MG63 (cell line): ENCODE results near the gene IFIH1. TPM values are rescaled to one million over a fixed set of nuclear protein-coding genes. Genes with fewer than 3 reads are reported as not detected.

Experiments
- DNase-seq: peaks from one replicate; pipeline ENCODE4 v3.0.0-alpha.2; 2020
- H3K27me3 ChIP-seq: fragments of 250-450 bp; sonication (Bioruptor Pico); 2 replicates; pipeline ENCODE4 v1.5.1; 2020; ENCODE audit warnings: mild to moderate bottlenecking, moderate library complexity
- H3K36me3 ChIP-seq: fragments of 250-450 bp; sonication (Bioruptor Pico); 2 replicates; pipeline ENCODE4 v1.5.1; 2020; ENCODE audit warnings: mild to moderate bottlenecking, moderate library complexity
- H3K4me3 ChIP-seq: fragments of 250-450 bp; sonication (Bioruptor Pico); 2 replicates; pipeline ENCODE4 v1.5.1; 2020; ENCODE audit warnings: mild to moderate bottlenecking, moderate library complexity
- H3K9me3 ChIP-seq: fragments of 250-450 bp; sonication (Bioruptor Pico); 2 replicates; pipeline ENCODE4 v1.5.1; 2020; ENCODE audit warnings: mild to moderate bottlenecking, moderate library complexity
- total RNA-seq: library from RNA; depleted of rRNA; stranded (reverse); fragments of >200 nt; shearing (Covaris generic); gene quantifications from 2 replicates; pipeline ENCODE4 v1.2.3, GENCODE V29; 2014; ENCODE audit warnings: low replicate concordance

The IFIH1 gene
- total RNA-seq, 1 experiment from 2014 or later, result 3.5 TPM

DNA sequence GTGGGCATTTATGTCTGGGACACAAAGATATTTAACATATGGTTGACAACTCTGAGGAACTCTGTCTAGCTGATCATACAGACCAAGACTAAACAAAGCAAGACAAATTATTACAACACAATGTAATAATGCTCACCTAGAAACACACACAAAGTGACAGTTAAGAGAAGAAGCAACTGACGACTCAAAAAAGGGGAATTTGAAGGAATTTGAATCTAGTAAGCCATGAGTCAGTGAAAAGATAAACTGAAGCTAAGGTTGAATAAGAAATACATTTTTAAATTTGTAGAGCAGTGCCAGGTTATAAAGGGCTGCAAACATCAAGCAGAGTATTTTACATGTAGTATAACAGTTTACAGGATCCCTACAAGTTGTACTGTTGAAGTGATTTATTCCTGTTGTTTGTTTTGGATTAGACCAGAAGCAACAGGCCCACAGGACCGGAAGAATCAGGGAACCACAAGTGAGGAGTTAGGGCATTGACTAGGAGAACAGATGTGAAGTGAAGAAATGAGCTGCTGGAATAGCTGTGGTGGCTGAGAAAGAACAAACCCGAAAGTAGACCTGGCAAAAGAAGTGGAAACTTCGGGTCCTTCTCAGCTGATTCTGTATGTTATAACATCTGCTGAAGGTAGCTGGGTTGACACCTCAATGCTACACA lies 35.6 kb downstream of the IFIH1 start:
- no peaks in the 10 kb centered on the region for H3K36me3 ChIP-seq
- DNase-seq, result no peak
- H3K9me3 ChIP-seq, result no peaks in the 10 kb centered on the region
- no peaks in the 10 kb centered on the region for H3K27me3 ChIP-seq
- no peak overlapping the region for H3K4me3 ChIP-seq

DNA sequence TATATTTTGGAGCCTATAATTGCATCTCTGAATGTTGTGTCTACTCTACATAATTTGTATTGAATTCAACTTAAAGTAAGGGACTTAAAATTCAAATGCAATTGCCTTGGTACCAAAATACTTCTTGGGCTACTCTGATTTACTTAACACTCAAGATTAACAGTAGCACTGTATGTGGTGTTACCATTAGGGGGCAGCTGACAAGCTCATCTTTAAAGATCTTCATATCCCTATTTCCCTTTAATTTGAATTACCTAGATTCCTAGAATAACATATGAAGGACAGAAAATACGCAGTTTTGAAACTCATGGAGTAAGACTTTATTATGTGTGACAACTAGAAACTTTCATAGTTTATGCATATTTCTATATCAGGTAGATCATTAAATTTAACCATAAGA lies 37.8 kb downstream of the IFIH1 start:
- Histone ChIP-seq H3K4me3 (no peak overlapping the region), H3K27me3 (no peaks in the 10 kb centered on the region), H3K9me3 (no peaks in the 10 kb centered on the region), H3K36me3 (no peaks in the 10 kb centered on the region)
- DNase-seq, result no peak

DNA sequence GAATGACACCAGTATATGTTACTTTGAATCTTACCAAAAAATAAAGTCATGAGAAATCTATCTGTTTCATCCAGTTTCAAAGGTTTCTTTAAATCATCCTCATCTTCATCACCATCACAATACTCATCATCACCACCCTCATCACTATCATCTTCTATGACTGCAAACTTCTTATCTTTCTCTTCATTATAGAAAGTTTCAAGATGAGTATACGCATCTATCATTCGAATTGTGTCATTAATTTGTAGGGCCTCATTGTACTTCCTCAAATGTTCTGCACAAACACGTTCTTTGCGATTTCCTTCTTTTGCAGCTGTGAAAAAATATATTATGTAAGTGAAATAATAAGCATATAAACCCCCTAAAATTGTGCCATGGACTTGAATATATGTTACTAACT lies 41.1 kb downstream of the IFIH1 start:
- Histone ChIP-seq H3K27me3 (no peaks in the 10 kb centered on the region), H3K36me3 (no peaks in the 10 kb centered on the region)
- DNase-seq, result no peak

DNA sequence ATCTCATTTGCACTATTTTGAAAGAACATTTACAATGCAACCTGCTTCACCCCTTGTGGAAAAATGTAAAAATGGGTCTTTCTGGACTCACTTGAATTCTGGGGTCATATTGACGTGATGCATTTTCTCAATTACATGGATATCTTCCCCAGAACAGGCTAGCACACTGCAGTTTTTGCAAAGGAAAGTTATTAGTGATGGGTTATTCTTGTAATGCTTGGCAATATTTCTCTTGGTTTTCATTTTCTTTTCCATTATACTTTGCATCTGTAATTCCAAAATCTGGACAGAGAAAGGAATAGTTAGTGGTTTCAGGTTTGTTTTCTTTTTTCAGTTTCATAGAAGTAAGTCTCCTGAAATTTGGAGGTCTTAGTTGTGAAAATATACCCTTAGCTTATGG lies 50.5 kb downstream of the IFIH1 start:
- H3K4me3 ChIP-seq, result no peak overlapping the region

More for the DNA sequence above, 41.1 kb downstream of the IFIH1 start:
- Histone ChIP-seq H3K9me3 (no peaks in the 10 kb centered on the region), H3K4me3 (no peak overlapping the region)

DNA sequence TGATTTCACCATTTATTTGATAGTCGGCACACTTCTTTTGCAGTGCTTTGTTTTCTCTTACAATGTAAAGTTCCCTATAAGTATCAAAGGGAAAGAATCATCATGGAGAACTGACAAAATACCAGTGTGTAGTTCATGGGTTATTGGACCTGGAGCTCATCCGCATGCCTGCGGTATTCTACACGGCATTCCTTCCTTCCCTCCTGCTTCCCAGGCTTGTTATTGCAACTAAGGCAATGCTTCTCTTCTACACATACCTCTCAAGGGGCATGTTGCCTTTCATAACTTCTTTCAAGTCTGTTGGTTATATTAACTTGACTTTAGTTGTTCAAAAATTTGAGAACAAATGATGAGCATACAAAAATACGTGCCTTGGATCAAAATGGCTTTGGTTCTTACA lies 51.0 kb downstream of the IFIH1 start:
- H3K4me3 ChIP-seq, result no peak overlapping the region
- no peak for DNase-seq

More for the DNA sequence above, 50.5 kb downstream of the IFIH1 start:
- DNase-seq, result no peak
- Histone ChIP-seq H3K36me3 (peaks cover 2% of the 10 kb centered on the region), H3K9me3 (no peaks in the 10 kb centered on the region), H3K27me3 (no peaks in the 10 kb centered on the region)

DNA sequence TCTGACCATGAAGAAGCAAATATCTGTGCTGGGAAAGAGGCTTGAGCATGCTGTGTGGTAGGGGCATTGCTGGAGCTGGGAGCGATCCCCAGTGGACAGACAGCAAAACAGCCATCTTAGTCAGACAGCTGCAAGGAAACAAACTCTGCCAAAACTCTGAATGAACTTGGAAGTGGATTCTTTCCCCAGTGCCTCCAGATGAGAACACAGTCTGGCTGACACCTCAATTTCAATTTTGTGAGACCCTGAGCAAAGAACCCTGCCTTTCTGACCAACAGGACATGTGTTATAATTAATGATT lies 52.1 kb downstream of the IFIH1 start:
- H3K9me3 ChIP-seq, result no peaks in the 10 kb centered on the region
- no peak for DNase-seq
- H3K36me3 ChIP-seq, result no peaks in the 10 kb centered on the region; the same call in none of the 2 replicates
- no peak overlapping the region for H3K4me3 ChIP-seq
- no peaks in the 10 kb centered on the region for H3K27me3 ChIP-seq

More for the DNA sequence above, 51.0 kb downstream of the IFIH1 start:
- no peaks in the 10 kb centered on the region for H3K27me3 ChIP-seq
- H3K9me3 ChIP-seq, result no peaks in the 10 kb centered on the region
- H3K36me3 ChIP-seq, result peaks cover 2% of the 10 kb centered on the region

DNA sequence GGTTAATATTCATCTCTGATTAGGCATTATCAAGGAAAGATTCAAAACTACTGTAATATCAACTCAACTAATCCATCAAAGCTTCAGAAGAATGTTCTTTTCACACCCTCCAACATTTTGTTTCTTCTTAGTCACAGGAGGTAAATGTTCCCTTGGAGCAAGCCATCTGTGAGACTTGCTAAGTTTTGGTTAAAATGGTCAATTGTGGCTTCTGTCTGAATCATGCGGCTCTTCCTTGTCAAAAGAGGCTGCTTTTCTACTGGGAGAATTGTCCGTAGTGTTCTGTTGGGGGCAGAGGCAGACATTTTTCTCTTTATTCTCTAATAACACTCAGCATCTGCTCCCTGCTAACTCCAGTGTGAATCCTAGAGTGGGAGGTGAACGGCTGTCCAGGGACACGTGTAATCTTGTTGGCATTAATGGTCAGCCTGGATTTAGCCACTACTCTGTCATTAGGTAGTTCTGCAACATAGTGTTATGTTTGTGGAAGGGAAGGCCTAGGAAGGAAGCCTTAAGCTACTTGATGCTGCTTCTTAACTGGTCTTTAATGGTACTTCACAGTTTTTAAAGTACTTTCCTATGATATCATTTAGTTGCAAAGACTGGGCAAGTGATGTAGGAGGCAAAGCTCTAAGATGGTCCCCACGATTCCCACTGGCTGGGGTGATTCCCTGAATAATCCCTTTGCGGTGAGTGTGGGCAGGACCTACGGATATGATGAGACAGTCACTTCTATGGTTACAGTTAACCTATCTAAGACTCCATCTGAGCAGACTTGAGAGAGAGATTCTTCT lies 52.6 kb downstream of the IFIH1 start:
- Histone ChIP-seq H3K27me3 (no peaks in the 10 kb centered on the region), H3K4me3 (no peak overlapping the region), H3K9me3 (no peaks in the 10 kb centered on the region), H3K36me3 (no peaks in the 10 kb centered on the region; the same call in 1 of the 2 replicates)
- no peak for DNase-seq

DNA sequence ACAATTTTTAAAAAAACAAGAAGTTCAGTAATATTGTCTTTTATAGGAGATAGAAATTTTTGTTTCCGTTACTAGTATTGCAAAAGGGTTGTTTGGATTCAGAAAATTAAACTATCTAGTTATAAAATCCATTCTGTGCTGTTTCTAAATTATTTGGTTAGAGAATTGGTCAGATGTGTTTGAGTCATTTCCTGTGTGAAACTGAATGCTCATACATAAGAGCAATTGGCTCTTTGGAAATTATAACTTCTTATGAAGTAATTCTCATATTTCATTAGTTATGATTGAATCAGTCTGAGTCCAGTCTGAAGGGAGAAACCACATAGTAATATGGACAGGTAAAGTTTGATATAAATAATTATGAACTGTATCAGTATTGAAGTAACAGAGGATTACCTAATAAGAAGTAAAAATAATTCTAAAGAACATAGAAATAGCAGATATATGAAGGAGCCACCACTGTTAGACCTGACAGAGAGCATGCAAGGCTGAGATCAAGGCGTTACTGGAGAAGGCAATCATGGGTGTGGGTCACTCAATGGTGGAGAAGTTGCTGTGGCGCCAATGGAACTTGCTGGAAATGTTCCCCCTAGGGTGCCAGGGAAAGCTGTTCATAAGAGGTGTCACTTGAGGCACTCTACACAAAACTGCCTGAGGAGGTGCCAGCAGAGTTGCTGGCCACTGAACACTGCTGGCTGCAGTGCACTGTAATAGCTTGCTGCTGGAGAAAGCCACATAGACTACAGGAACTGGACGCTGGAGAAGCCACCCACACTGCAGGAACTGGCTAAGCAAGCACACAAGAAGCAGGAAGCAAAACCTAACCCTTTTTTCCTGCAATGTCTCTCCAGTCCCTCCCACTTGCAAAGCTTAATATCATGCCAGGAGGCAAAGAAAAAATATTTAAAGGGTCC lies 57.2 kb downstream of the IFIH1 start:
- H3K27me3 ChIP-seq, result no peaks in the 10 kb centered on the region
- no peak overlapping the region for H3K4me3 ChIP-seq
- no peaks in the 10 kb centered on the region for H3K36me3 ChIP-seq
- DNase-seq, result peak; percentile 67
- no peaks in the 10 kb centered on the region for H3K9me3 ChIP-seq

DNA sequence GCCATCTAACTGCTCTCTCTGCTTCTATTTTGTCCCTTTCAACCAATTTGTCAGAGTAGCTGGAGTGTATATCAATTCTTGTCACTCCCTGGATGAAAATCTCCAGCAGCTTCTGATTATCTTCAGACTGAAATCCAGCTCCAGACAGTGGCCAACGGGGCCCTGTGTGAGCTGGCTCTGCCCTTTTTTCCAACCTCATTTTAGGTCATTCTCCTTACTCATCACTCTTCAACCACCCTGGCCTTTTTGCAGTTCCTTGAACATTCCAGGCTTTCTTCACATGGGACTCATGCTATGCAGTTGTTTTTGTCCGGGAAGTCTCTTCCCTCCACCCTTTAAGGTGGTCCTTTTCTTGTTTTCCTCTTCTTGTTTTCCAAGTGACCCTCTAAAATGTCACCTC lies 59.8 kb downstream of the IFIH1 start:
- no peak for DNase-seq
- no peaks in the 10 kb centered on the region for H3K9me3 ChIP-seq
- H3K4me3 ChIP-seq, result no peak overlapping the region
- no peaks in the 10 kb centered on the region for H3K27me3 ChIP-seq
- H3K36me3 ChIP-seq, result no peaks in the 10 kb centered on the region

DNA sequence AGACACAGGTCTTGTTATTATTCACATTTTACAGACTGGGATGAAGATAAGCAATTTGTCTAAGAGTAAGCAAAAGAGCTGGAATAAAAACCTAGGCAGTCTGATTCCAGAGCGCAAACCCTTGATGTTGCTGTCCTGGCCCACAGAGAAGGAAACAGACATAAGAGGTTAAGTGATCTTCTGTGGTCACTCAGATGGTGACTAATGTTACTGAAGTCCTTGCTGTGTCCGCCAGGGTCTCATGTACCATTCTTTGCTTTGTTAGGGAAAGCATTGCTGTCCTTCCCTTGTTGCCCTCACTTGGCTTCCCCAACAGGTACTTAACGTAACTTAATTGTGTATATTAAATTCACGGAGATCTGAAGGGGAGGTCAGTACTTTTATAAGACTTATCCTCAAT lies 60.3 kb downstream of the IFIH1 start:
- no peak overlapping the region for H3K4me3 ChIP-seq

DNA sequence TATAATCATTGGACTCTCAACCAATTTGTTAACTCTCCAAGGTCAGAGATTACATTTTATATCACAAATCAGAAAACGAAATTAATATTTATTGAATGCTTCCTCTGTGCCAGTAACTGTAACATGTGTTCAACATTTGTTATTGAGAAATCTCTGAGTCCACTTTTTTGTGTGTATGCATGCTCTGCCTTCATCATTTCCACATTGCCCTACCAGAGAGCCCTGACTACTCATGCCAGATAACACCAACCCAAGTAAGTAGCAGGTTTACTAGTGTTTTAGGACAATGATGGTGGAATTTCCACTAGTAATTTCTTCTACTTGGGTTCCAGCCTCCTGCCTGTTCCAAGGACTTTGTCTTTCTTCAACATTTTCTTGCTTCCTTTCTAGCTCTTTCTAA lies 61.1 kb downstream of the IFIH1 start:
- DNase-seq, result no peak
- H3K4me3 ChIP-seq, result no peak overlapping the region
- no peaks in the 10 kb centered on the region for H3K9me3 ChIP-seq
- H3K27me3 ChIP-seq, result no peaks in the 10 kb centered on the region
- H3K36me3 ChIP-seq, result no peaks in the 10 kb centered on the region

More for the DNA sequence above, 60.3 kb downstream of the IFIH1 start:
- Histone ChIP-seq H3K9me3 (no peaks in the 10 kb centered on the region), H3K36me3 (no peaks in the 10 kb centered on the region), H3K27me3 (no peaks in the 10 kb centered on the region)
- DNase-seq, result no peak

DNA sequence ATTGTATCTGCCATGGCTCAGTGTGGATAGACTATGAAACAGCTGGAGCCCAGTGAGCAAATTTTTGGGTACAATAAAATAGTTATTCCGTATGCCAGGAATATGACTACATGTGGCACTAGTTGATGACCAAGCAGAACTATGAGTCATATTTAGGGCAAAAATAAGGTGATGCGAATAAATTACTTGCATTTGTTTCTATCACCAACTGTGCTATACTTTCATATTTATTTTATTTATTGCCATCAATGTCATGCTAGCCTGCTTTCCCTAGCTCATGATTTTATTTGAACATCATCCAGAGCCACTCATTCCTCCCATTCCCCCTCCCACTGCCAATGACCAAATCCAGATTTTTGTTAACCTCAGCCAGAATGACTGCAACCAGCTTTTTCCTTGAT lies 61.9 kb downstream of the IFIH1 start:
- no peaks in the 10 kb centered on the region for H3K9me3 ChIP-seq
- no peak overlapping the region for H3K4me3 ChIP-seq
- DNase-seq, result peak; percentile 19
- no peaks in the 10 kb centered on the region for H3K36me3 ChIP-seq
- no peaks in the 10 kb centered on the region for H3K27me3 ChIP-seq

DNA sequence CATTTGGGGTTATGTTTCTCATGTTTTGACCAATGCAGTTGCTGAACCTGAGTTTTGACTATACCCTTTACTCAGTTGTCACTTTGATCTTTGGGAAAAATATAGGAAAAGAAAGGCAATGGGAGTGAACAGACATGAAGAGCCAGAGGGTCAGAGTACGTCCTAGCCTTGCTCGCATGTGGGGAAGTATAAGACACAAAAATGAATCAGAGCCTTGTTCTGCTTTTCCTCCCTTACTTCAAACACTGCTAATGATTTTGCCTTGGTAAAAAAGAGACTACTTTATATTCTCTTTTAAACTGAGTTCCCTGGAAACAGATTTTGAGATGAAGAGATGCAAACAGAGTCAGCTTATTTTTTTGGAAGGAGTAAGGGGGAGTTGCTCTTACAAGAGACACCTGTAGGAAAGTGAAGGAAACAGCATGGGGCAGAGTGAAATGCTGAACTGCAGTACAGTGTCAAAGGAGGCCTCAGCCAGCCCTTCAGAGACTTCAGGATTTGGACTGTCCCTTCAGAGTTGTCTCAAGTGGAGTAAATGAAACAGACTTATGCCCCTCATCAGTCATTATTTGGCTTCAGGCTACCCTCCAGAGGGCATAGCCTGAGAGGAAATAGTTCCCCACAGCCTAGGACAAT lies 64.1 kb downstream of the IFIH1 start:
- H3K27me3 ChIP-seq, result no peaks in the 10 kb centered on the region
- no peaks in the 10 kb centered on the region for H3K36me3 ChIP-seq
- no peaks in the 10 kb centered on the region; the same call in 1 of the 2 replicates for H3K9me3 ChIP-seq
- no peak overlapping the region for H3K4me3 ChIP-seq
- no peak for DNase-seq

DNA sequence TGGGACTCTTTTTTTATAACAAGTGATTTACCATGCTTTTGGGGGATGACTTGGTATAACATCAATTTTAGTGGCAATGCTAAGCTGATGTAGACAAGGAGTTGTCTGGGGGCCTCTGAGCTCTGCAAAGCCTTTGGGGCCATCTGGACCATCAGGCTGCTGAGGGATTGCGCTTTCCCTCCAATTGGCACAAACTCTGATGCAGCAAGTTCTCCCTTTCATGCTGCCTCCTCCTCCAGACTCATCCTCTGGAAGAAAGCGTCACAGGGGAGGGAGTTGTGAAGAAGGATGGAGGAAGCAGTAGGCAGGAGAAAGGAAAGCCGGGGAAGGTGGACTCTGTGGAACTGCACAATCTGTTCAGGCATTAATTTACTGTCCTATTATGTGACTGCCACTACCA lies 65.0 kb downstream of the IFIH1 start:
- Histone ChIP-seq H3K36me3 (no peaks in the 10 kb centered on the region), H3K9me3 (no peaks in the 10 kb centered on the region; the same call in 1 of the 2 replicates), H3K4me3 (no peak overlapping the region), H3K27me3 (no peaks in the 10 kb centered on the region)
- DNase-seq, result no peak

DNA sequence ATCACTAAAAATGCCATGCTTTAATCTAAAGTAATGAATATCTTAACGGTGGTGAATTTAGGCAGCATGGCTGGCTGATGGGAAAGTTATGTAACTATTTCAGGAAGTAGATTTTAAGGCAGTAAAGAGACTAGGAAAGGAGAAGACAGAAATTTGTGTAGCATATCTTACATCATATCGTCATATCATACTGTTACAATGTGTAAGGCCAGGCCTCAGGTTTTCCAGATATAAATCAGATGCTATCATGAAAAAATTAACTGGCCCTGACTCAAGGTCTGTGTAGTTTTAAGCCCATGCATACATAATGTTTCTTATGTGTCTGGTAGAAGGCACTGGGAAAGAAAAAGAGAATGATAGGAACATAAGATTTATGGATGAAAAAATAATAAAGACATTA lies 66.3 kb downstream of the IFIH1 start:
- Histone ChIP-seq H3K4me3 (no peak overlapping the region), H3K9me3 (no peaks in the 10 kb centered on the region; the same call in 1 of the 2 replicates), H3K36me3 (no peaks in the 10 kb centered on the region), H3K27me3 (no peaks in the 10 kb centered on the region)
- DNase-seq, result no peak

DNA sequence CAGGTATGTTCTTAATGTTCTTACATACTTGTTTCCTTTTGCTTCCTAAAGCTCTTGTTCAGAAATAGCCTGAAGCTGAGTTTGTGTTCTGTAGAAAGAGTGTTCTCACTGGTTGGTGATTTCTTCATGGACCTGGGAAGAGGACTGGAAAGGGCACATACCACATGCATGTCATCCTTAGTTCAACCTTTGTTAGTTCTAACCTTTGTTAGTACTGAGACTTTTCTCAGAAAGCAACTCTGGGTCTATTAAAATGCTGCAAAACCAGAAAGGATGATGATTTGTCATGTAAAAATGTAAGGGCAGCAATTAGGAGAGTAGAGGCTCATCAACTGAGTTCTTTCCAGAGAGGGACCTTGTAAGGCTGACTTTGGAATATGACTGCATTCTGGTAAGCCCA lies 72.7 kb downstream of the IFIH1 start:
- no peaks in the 10 kb centered on the region; the same call in 1 of the 2 replicates for H3K9me3 ChIP-seq
- H3K4me3 ChIP-seq, result no peak overlapping the region

DNA sequence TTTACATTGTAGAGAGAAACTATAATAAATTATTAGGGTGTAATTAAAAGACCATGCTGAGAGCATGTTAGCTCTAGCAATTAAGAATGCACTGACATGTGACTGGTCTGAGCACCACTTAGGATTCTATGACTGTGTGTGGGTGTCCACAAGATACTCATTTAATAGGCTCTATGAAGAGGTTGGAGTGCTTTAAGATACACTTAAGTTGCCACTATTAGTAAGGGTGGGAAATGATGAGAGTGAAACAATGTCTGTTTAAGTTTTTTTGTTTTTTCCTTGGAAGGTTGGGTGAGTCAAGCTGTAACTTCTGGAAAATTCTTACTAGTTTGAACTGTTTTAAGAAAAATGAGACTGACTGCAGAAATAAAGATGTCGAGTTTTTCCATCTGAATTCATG lies 73.4 kb downstream of the IFIH1 start:
- no peak for DNase-seq
- H3K4me3 ChIP-seq, result no peak overlapping the region

More for the DNA sequence above, 72.7 kb downstream of the IFIH1 start:
- H3K27me3 ChIP-seq, result no peaks in the 10 kb centered on the region
- DNase-seq, result no peak
- H3K36me3 ChIP-seq, result no peaks in the 10 kb centered on the region

More for the DNA sequence above, 73.4 kb downstream of the IFIH1 start:
- Histone ChIP-seq H3K9me3 (no peaks in the 10 kb centered on the region; the same call in 1 of the 2 replicates), H3K36me3 (no peaks in the 10 kb centered on the region), H3K27me3 (no peaks in the 10 kb centered on the region)
